Activated T-helper 17 cell treated with anti-CD3 and anti-CD28 coated beads, Interleukin-2, amount 50 U/mL, for 72 hours (primary cell): ENCODE data around the gene COPS7A. TPM values are rescaled to one million over a fixed set of nuclear protein-coding genes. Genes with fewer than 3 reads are reported as not detected.
"Not testable (repeated sequence)": the region's sequence is repeated elsewhere in the genome, so short reads cannot be mapped to it uniquely, and the experiment has no call there.

Experiments
- ATAC-seq: fragments of 150-1000 bp; cut with Tn5 transposase; replicated peaks from 2 replicates; pipeline ENCODE4 v1.10.0; 2021; ENCODE audit warnings: mild to moderate bottlenecking, moderate library complexity
- H3K27ac Mint-ChIP-seq: one replicate; pipeline ENCODE4 v1.8.0; 2022; ENCODE audit warnings: mixed read lengths
- H3K27me3 Mint-ChIP-seq: one replicate; pipeline ENCODE4 v1.8.0; 2022; ENCODE audit warnings: mixed read lengths
- H3K36me3 Mint-ChIP-seq: one replicate; pipeline ENCODE4 v1.8.0; 2022; ENCODE audit warnings: low read depth, mild to moderate bottlenecking, mixed read lengths
- H3K4me1 Mint-ChIP-seq: one replicate; pipeline ENCODE4 v1.8.0; 2022; ENCODE audit warnings: mixed read lengths
- H3K4me3 Mint-ChIP-seq: one replicate; pipeline ENCODE4 v1.8.0; 2022; ENCODE audit warnings: mild to moderate bottlenecking, mixed read lengths
- H3K9me3 Mint-ChIP-seq: one replicate; pipeline ENCODE4 v1.8.0; 2022; ENCODE audit warnings: mixed read lengths
- total RNA-seq, 2 donors: library from RNA; stranded (reverse); gene quantifications; one replicate each; pipeline ENCODE4 v1.2.3, GENCODE V29; 2022

Gene COPS7A
- total RNA-seq, 2 donors from 2014 or later, result 36.5 to 38.7 TPM

DNA sequence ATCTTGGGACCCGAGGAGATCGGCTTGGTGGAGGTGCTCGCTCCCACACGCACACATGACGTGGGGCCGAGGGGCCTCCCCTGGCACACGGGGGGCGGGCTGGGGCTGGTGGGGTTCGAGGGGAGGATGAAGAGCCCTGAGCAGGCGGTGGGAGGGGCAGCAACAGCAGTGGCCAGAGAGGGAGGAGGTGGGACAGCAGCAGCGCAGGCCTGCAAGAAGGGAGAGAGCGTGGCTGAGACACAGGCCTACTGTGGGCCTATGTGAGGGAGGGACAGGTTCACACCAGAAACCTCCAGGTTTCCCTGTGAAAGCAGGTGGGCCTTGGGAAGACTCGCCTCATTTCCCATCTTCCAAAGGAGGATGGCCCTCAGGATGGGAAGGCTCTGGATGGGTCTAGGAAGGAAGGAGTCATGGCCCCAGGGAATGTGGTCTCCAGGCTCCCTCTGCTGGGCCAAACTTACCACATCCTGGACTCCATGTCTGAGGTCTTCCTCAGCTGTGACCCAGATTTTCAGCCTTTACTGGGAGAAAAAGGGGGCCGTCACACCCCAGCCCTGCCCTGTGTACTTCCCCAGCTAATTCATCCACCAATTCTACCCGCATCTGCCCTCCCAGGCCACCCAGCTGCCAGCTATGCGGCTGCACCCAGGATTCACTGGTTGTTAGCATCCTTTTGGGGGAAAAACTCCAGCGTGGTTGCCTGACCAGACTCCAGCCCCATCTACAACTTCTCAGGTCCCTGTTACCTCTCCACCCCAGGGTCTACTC is 26.1 kb upstream of the COPS7A start:
- Mint-ChIP-seq H3K4me3 (no peak overlapping the region), H3K36me3 (peaks cover 11% of the 10 kb centered on the region), H3K4me1 (peaks cover 17% of the 10 kb centered on the region), H3K27me3 (peaks cover 22% of the 10 kb centered on the region), H3K27ac (no peak overlapping the region), H3K9me3 (no peaks in the 10 kb centered on the region)
- ATAC-seq, result peak; percentile 32

DNA sequence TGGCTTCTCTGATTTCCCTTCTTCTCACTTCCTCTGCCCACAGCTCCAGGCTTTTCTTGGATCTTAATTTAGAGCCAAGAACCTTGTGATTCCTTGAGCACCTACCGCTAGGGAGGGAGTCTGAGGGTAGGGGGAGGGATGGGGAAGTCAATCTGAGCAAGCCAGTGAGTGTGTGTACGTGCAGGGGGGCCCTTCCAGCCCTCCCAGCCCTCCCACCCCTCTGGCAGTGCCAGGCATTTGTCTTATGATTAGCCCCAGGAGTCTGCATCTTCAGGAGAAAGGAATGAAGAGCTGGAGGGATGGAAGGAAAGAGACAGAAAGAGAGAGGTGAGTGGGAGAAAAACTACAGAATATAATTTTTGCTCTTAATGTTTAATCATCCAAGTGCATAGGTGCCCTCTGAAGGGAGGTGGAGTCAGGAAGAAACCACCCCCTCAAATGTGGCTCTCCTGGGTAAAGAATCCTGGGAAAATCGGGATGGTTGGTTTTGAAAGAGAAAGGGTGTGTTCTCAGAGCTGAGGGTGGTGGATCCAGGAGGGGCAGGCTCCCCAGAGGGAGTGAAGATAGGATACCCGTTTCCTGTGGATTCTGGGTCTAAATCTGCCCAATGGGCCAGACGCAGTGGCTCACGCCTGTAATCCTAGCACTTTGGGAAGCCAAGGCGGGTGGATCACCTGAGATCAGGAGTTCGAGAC is 25.3 kb upstream of the COPS7A start:
- peaks cover 18% of the 10 kb centered on the region for H3K4me1 Mint-ChIP-seq
- peak overlapping the region; percentile 80 for H3K4me3 Mint-ChIP-seq
- H3K9me3 Mint-ChIP-seq, result no peaks in the 10 kb centered on the region
- ATAC-seq, result no peak
- peak overlapping the region; percentile 46 for H3K27ac Mint-ChIP-seq
- peaks cover 11% of the 10 kb centered on the region for H3K36me3 Mint-ChIP-seq
- peaks cover 24% of the 10 kb centered on the region for H3K27me3 Mint-ChIP-seq

DNA sequence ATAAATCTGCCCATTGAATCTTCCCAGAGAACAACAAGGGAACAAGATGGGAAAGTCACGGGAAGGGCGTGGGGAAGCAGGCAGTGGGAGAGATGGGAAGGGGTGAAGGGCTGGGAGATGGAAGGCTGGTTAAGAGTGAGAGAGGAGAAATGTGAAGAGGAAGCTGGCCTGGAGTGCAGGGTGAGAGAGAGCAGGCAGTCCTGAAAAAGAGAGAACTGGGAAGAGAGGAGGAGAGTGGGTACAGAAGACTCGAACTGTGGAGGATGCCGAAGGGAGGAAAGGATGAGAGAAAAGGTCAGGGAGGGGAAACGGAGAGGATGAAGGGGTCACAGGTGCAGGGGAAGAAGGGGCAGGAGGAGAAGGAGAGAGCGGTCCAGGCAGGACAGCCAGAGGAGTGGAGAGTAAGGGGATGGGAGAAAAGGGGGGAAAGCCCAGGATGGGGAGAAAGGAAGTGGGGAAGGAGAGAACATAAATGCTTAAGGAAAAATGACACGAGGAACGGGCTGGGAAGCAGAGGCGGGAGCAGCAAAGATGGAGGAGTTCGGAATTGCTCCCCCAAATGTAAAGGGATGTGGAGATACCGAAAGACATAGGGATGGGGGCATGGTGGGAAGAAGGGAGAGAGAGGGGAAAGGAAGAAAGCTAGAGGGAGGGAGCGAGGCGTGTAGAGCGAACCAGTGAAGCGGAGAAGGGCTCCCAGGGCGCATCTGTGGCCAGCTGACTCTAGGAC is 24.4 kb upstream of the COPS7A start:
- Mint-ChIP-seq H3K9me3 (no peaks in the 10 kb centered on the region), H3K4me3 (peak overlapping the region; percentile 80), H3K36me3 (peaks cover 11% of the 10 kb centered on the region), H3K27ac (peak overlapping the region; percentile 46), H3K4me1 (peaks cover 20% of the 10 kb centered on the region), H3K27me3 (peaks cover 27% of the 10 kb centered on the region)
- ATAC-seq, result no peak

DNA sequence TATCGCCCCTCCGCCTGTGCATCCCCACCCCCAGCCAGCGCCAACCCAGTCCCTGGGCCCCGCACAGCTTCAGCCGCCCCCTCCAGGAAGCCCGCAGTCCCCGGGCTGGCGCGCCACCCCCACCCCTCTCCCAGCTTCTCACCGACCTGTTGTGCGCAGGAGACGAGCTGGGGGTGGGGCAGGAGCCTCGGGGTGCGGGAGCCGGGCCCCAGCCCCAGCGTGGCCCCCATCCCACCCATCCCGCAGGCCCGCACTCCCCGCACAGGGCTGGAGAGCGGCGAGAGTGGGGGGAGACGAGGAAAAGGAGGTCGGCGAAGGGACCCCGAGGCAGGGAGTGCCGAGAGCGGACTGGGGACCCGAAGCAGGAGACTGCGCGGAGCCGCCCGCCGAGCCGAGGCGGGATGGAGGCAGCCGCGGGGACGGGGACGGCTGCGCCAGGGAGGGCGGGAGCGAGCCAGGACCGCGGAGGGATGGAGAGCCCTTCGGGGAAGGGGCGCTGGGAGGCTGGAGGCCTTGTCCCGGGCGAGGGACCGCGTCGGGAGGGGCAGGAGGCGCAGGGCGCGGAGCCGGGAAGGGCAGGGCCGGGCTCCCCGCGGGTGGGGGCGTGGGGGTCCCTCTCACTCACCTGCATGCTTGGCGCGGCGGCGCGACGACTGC is 23.7 kb upstream of the COPS7A start:
- peak; percentile 59 for ATAC-seq
- Mint-ChIP-seq H3K27me3 (peaks cover 27% of the 10 kb centered on the region), H3K27ac (no peak overlapping the region), H3K4me3 (peak overlapping the region; percentile 80), H3K36me3 (peaks cover 11% of the 10 kb centered on the region), H3K9me3 (no peaks in the 10 kb centered on the region), H3K4me1 (peaks cover 20% of the 10 kb centered on the region)

DNA sequence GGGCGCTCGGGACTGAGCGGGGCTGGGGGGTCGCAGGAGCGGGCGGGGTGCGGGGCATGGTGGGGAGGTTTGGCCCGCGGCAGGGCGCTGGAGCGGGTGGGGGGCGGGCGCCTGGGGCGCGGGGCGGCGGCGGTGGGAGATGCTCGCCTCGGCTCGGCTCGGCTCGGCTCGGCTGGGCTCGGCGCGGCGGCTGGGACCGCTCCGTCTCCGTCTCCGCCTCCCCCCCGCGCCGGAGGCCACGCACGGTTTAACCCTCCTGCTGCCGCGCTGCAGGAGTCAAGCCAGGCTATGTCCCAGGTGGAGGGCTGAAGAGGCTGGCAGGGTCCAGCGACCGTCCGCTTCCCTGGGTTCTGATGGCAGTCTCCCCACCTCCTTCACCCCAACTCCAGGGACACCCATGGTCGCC is 23.2 kb upstream of the COPS7A start, which contains the start of gene PIANP:
TSS of gene PIANP (minus strand) at position 170 of the 406 bp plus-strand sequence. CDS start 2,754 bp downstream, outside the sequence.
- Mint-ChIP-seq H3K4me1 (peaks cover 20% of the 10 kb centered on the region), H3K4me3 (peak within 1 kb of the TSS; percentile 80), H3K27me3 (peaks cover 30% of the 10 kb centered on the region), H3K27ac (peak within 1 kb of the TSS; percentile 46), H3K36me3 (peaks cover 11% of the 10 kb centered on the region), H3K9me3 (no peaks in the 10 kb centered on the region)
- ATAC-seq, result peak; percentile 81

DNA sequence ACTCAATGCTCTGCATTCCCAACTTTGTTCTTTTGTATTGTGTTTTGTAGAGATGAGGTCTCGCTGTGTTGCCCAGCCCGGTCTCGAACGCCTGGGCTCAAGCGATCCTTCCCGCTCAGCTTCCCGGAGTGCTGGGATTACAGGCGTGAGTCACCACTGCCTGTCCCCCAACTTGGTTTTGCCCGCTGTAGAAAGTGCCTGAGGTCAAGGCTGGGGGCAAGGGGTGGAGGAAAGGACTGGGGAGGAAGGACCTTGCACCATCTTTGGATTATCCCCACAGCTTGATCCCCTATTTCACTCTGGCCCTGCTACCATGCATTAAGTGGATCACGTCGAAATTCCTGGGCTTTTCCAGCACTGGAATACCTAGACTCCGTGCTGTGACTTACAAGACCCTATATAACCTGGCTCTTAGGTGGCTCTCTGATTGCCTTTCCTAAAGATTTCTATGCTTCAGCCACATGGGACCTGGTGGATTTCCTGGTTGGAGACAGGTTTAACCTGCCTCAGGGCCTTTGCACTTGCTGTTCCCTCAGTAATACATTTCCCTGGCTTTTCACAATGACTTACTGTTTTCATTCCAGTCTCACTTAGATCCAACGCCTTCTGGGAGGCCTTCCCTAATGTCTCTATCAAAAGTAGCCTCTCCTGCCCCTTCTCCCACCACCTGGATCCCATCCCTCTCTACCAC is 22.6 kb upstream of the COPS7A start:
- H3K36me3 Mint-ChIP-seq, result peaks cover 11% of the 10 kb centered on the region
- peak overlapping the region; percentile 78 for H3K4me3 Mint-ChIP-seq
- H3K27ac Mint-ChIP-seq, result no peak overlapping the region
- H3K27me3 Mint-ChIP-seq, result peaks cover 30% of the 10 kb centered on the region
- peaks cover 20% of the 10 kb centered on the region for H3K4me1 Mint-ChIP-seq
- ATAC-seq, result no peak
- H3K9me3 Mint-ChIP-seq, result no peaks in the 10 kb centered on the region

DNA sequence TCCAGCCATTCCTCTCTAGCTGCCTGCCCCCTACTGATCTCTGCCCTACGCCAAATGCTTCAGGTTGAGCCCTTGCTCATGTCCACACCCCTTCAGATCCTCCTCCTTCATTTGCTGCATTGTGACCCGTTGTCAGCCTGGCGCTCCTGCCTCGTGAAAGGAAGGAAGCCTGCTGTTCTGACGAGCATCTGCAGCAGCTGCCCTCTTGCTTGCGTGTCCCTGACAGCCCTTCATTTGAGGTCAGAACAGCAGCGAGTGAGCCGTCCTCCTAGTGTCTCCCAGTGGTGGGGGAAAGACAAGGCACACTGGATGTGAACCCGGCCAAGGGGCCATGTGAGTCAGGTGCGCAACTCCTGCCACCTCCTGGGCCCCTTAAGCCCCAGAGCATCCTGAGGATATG is 20.2 kb upstream of the COPS7A start:
- no peak for ATAC-seq
- H3K4me1 Mint-ChIP-seq, result peaks cover 20% of the 10 kb centered on the region
- H3K4me3 Mint-ChIP-seq, result no peak overlapping the region
- peaks cover 11% of the 10 kb centered on the region for H3K36me3 Mint-ChIP-seq
- H3K27me3 Mint-ChIP-seq, result peaks cover 30% of the 10 kb centered on the region
- H3K27ac Mint-ChIP-seq, result peak overlapping the region; percentile 80
- H3K9me3 Mint-ChIP-seq, result no peaks in the 10 kb centered on the region

DNA sequence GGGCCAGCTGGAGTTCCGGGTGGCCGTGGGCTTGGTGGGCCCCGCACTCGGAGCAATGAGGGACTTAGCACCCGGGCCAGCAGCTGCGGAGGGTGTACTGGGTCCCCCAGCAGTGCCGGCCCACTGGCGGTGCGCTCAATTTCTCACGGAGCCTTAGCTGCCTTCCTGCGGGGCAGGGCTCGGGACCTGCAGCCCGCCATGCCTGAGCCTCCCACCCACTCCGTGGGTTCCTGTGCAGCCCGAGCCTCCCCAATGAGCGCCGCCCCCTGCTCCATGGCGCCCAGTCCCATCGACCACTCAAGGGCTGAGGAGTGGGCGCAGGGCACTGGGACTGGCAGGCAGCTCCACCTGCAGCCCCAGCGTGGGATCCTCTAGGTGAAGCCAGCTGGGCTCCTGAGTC is 15.5 kb upstream of the COPS7A start:
- H3K27me3 Mint-ChIP-seq, H3K4me1 Mint-ChIP-seq, ATAC-seq, H3K36me3 Mint-ChIP-seq, H3K27ac Mint-ChIP-seq, H3K9me3 Mint-ChIP-seq, H3K4me3 Mint-ChIP-seq: not testable (repeated sequence)

DNA sequence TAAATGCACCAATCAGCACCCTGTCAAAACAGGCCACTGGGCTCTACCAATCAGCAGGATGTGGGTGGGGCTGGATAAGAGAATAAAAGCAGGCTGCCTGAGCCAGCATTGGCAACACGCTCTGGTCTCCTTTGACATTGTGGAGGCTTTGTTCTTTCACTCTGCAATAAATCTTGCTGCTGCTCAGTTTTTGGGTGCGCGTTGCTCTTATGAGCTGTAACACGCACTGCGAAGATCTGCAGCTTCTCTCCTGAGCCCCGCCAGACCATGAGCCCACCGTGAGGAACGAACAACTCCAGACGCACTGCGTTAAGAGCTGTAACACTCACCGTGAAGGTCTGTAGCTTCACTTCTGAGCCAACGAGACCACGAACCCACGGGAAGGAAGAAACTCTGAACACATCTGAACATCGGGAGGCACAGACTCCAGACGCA is 14.9 kb upstream of the COPS7A start:
- Mint-ChIP-seq H3K27me3 (peaks cover 3% of the 10 kb centered on the region), H3K27ac (no peak overlapping the region), H3K9me3 (no peaks in the 10 kb centered on the region), H3K36me3 (no peaks in the 10 kb centered on the region), H3K4me3 (peak overlapping the region; percentile 69), H3K4me1 (no peaks in the 10 kb centered on the region)
- no peak for ATAC-seq

DNA sequence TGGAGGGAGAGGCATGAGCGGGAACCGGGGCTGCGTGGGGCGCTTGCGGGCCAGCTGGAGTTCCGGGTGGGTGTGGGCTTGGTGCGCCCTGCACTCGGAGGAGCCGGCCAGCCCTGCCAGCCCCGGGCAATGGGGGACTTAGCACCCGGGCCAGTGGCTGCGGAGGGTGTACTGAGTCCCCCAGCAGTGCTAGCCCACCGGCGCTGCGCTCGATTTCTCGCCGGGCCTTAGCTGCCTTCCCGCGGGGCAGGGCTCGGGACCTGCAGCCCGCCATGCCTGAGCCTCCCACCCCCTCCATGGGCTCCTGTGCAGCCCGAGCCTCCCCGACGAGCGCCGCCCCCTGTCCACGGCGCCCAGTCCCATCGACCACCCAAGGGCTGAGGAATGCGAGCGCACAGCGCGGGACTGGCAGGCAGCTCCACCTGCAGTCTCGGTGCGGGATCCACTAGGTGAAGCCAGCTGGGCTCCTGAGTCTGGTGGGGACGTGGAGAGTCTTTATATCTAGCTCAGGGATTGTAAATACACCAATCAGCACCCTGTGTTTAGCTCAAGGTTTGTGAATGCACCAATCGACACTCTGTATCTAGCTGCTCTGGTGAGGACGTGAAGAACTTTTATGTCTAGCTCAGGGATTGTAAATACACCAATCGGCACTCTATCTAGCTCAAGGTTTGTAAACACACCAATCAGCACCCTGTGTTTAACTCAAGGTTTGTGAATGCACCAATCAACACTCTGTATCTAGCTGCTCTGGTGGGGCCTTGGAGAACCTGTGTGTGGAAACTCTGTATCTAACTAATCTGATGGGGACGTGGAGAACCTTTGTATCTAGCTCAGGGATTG is 7.6 kb upstream of the COPS7A start:
- not testable (repeated sequence) for H3K36me3 Mint-ChIP-seq, H3K4me1 Mint-ChIP-seq, H3K4me3 Mint-ChIP-seq, H3K27me3 Mint-ChIP-seq, H3K27ac Mint-ChIP-seq, ATAC-seq, H3K9me3 Mint-ChIP-seq

DNA sequence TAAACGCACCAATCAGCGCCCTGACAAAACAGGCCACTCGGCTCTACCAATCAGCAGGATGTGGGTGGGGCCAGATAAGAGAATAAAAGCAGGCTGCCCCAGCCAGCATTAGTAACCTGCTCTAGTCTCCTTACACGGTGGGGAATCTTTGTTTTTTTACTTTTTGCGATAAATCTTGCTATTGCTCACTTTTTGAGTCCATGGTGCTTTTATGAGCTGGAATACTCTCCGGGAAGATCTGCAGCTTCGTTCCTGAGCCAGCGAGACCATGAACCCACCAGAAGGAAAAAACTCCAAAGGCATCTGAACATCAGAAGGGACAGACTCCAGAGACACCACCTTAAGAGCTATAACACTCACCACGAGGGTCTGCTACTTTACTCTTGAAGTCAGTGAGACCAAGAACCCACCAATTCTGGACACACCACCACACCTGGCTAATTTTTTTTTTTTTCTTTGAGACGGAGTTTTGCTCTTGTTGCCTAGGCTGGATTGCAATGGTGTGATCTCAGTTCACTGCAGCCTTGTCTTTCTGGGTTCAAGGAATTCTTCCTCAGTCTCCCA is 6.9 kb upstream of the COPS7A start:
- Mint-ChIP-seq H3K4me3 (no peak overlapping the region), H3K27ac (no peak overlapping the region), H3K27me3 (peaks cover 2% of the 10 kb centered on the region), H3K4me1 (no peaks in the 10 kb centered on the region), H3K9me3 (no peaks in the 10 kb centered on the region), H3K36me3 (no peaks in the 10 kb centered on the region)
- no peak for ATAC-seq

DNA sequence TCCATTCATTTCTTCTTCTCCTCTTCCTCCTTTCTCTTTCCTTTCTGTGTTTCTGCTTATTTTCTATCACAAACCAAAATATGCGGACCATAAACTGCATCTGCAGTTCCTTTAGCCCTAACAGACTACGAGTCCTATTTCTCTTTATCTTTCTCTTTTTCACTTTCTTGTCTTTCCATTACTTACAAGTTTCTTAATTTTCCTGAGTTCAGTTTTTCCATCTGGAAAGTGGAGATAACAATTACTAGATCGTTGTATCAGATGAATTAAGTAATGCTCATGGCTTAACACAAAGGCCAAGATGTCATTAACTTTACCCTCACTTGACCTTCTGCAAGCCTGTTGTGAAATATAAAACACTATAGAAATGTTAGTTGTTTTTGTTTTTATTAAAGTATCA is 983 bp upstream of the COPS7A start:
- Mint-ChIP-seq H3K4me3 (peak overlapping the region; percentile 90), H3K36me3 (peaks cover 23% of the 10 kb centered on the region)

DNA sequence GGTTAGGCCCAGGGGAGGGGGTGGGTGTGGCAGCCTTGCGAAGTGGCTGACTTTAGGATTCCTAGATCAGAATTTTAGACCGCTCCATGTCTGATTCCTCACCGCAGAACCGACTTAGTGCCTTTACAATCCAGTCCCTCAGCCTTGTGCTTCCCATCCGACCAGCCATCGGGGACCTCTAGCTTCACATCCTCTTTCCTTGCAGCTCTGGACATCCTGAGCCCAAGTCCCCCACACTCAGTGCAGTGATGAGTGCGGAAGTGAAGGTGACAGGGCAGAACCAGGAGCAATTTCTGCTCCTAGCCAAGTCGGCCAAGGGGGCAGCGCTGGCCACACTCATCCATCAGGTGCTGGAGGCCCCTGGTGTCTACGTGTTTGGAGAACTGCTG is 557 bp downstream of the COPS7A start:
- ATAC-seq, result peak; percentile 41
- Mint-ChIP-seq H3K4me3 (peak overlapping the region; percentile 90), H3K36me3 (peaks cover 38% of the 10 kb centered on the region), H3K9me3 (peaks cover 3% of the 10 kb centered on the region), H3K27me3 (no peaks in the 10 kb centered on the region), H3K4me1 (peaks cover 26% of the 10 kb centered on the region), H3K27ac (peak overlapping the region; percentile 93)

More for the DNA sequence above, 983 bp upstream of the COPS7A start:
- Mint-ChIP-seq H3K4me1 (peaks cover 26% of the 10 kb centered on the region), H3K9me3 (peaks cover 3% of the 10 kb centered on the region), H3K27ac (peak overlapping the region; percentile 93), H3K27me3 (no peaks in the 10 kb centered on the region)
- no peak for ATAC-seq
